Liver (tissue), 9 donors: ENCODE results near the gene CARMIL1. TPM values are rescaled to one million over a fixed set of nuclear protein-coding genes. Genes with fewer than 3 reads are reported as not detected.

Experiments
- DNase-seq: peaks from one replicate; pipeline ENCODE4 v3.0.0-alpha.2; 2017; ENCODE audit warnings: low spot score
- H3K27ac ChIP-seq, 2 donors: one replicate each; pipeline ENCODE4 v1.7.0; 2013; ENCODE audit warnings: inconsistent platforms in 2 of 2, low read length in 2 of 2, control low read depth in 1 of 2, low read depth in 1 of 2, mild to moderate bottlenecking in 1 of 2
- H3K27me3 ChIP-seq, 4 donors: one replicate each; pipeline versions ENCODE4 v1.6.1 to v1.7.0; 2013; ENCODE audit warnings: low read length in 3 of 4, inconsistent platforms in 1 of 4, mild to moderate bottlenecking in 1 of 4, moderate library complexity in 1 of 4; ENCODE audit not compliant: control insufficient read depth in 4 of 4, insufficient read depth in 4 of 4
- H3K36me3 ChIP-seq, 4 donors: one replicate each; pipeline versions ENCODE4 v1.6.1 to v1.7.0; 2013; ENCODE audit warnings: low read length in 3 of 4, mild to moderate bottlenecking in 3 of 4, low read depth in 1 of 4, moderate library complexity in 1 of 4; ENCODE audit not compliant: control insufficient read depth in 4 of 4, insufficient read depth in 3 of 4
- H3K4me1 ChIP-seq, 4 donors: one replicate each; pipeline versions ENCODE4 v1.6.1 to v1.7.0; 2013; ENCODE audit warnings: low read length in 3 of 4, mild to moderate bottlenecking in 3 of 4, moderate library complexity in 1 of 4; ENCODE audit not compliant: control insufficient read depth in 4 of 4, insufficient read depth in 4 of 4
- H3K4me3 ChIP-seq, 3 donors: one replicate each; pipeline versions ENCODE4 v1.6.1 to v1.7.0; 2013; ENCODE audit warnings: low read length in 3 of 3, control low read depth in 1 of 3, low read depth in 1 of 3, mild to moderate bottlenecking in 1 of 3
- H3K9ac ChIP-seq, 2 donors: one replicate each; pipeline ENCODE4 v1.7.0; 2013; ENCODE audit warnings: low read length in 2 of 2, mild to moderate bottlenecking in 2 of 2, moderate library complexity in 2 of 2, control low read depth in 1 of 2, low read depth in 1 of 2
- H3K9me3 ChIP-seq, 4 donors: one replicate each; pipeline versions ENCODE4 v1.6.1 to v1.7.0; 2013; ENCODE audit warnings: low read length in 3 of 4; ENCODE audit not compliant: control insufficient read depth in 4 of 4
- FOXA1 ChIP-seq: IDR thresholded peaks from 2 replicates; pipeline ENCODE4 v1.6.1; 2016; ENCODE audit warnings: antibody characterized with exemption
- FOXA2 ChIP-seq: IDR thresholded peaks from 2 replicates; pipeline ENCODE4 v1.6.1; 2016; ENCODE audit warnings: antibody characterized with exemption
- GABPA ChIP-seq, 2 donors: IDR thresholded peaks in 1 of 2; conservative IDR thresholded peaks in 1 of 2; 2 replicates each; pipeline ENCODE4 v1.6.1; 2016; ENCODE audit warnings: antibody characterized with exemption in 2 of 2, mild to moderate bottlenecking in 1 of 2, moderate library complexity in 1 of 2
- HNF4A ChIP-seq, 2 donors: conservative IDR thresholded peaks; 2 replicates each; pipeline ENCODE4 v1.6.1; 2016; ENCODE audit warnings: antibody characterized with exemption in 2 of 2, mild to moderate bottlenecking in 2 of 2
- HNF4G ChIP-seq: IDR thresholded peaks from 2 replicates; pipeline ENCODE4 v1.6.1; 2016; ENCODE audit warnings: antibody characterized with exemption
- JUND ChIP-seq, 2 donors: IDR thresholded peaks; 2 replicates each; pipeline ENCODE4 v1.6.1; 2016; ENCODE audit warnings: antibody characterized with exemption in 2 of 2
- NR2F2 ChIP-seq: IDR thresholded peaks from 2 replicates; pipeline ENCODE4 v1.6.1; 2016; ENCODE audit warnings: antibody characterized with exemption
- TAF1 ChIP-seq: conservative IDR thresholded peaks from 2 replicates; pipeline ENCODE4 v1.6.1; 2016; ENCODE audit warnings: antibody characterized with exemption, mild to moderate bottlenecking
- YY1 ChIP-seq: IDR thresholded peaks from 2 replicates; pipeline ENCODE4 v1.6.1; 2016; ENCODE audit warnings: antibody characterized with exemption, mild to moderate bottlenecking
- WGBS: extraction: QIAGEN DNeasy Blood & Tissue Kit; methylation state at CpG from one replicate; pipeline ENCODE4 v1.1.7; 2013; 5-methylcytosine and 5-hydroxymethylcytosine counted together
- polyA plus RNA-seq, 2 donors: library from polyadenylated mRNA; stranded (reverse) in 1 of 2; unstranded in 1 of 2; fragments of 200-250 nt in 1 of 2; fragments of >200 nt in 1 of 2; fragmentation: Nextera tagmentation in 1 of 2; extraction: Ambion mirVana in 1 of 2; gene quantifications; one replicate each; pipeline versions ENCODE4 v1.2.1 to v1.2.3, GENCODE V29; 2013 to 2015
- total RNA-seq, 2 donors: library from RNA; depleted of rRNA; stranded (reverse); fragments of >200 nt; gene quantifications; one replicate each; pipeline ENCODE4 v1.2.3, GENCODE V29; 2014
- TF ChIP-seq, protein P1 (sequence below): IDR thresholded peaks from 2 replicates; pipeline ENCODE4 v1.6.1; 2016; ENCODE audit warnings: antibody characterized with exemption
- TF ChIP-seq, protein P2 (sequence below): IDR thresholded peaks from 2 replicates; pipeline ENCODE4 v1.6.1; 2016; ENCODE audit warnings: antibody characterized with exemption, mild to moderate bottlenecking
- TF ChIP-seq, protein P3 (sequence below): fragments of 150-350 bp; IDR thresholded peaks from 2 replicates; pipeline ENCODE4 v1.5.1; 2017; ENCODE audit warnings: improper control_type of control experiment, low read depth, low read length; ENCODE audit not compliant: missing input control
- TF ChIP-seq, protein P4 (sequence below): IDR thresholded peaks from 2 replicates; pipeline ENCODE4 v1.6.1; 2016; ENCODE audit warnings: antibody characterized with exemption
- TF ChIP-seq, protein P5 (sequence below): IDR thresholded peaks from 2 replicates; pipeline ENCODE4 v1.6.1; 2016; ENCODE audit warnings: antibody characterized with exemption
- donor health status: healthy.
- donor health status: healthy.
- donor health status: healthy.
- donor health status: healthy.
- donor health status: healthy.

CARMIL1 gene
- total and polyA plus RNA-seq, 4 donors = 1.4 to 9.5 (median 3.5) TPM

DNA sequence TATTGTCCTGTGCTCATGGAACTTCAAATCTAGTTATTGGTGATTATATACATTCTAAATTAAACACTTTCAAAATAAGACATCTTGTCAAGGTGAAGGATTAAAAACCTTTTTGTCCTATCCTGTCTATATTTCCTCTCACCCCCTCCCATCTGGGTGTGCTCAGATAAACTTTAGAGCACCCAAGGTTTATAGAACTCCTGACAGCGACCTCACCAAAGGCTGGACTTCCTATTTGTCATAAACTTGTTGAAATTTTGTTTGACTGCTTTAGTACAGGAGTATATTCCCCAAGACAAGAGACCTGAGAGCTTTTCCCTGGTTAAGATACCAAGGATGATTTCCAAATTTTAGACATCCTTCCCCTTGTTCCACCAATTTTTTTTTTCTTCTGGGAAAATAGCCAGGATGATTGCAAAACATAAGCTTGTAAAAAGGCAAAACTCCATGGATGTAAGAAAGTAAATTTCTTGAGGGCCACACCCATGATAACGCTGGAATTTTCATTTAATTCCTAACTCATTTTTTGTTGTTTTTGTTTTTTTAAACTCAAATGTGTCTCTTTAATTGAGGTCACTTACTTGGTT is 33.0 kb downstream of the CARMIL1 start:
- Histone ChIP-seq H3K36me3 (no peaks in the 10 kb centered on the region), H3K27ac (no peak overlapping the region), H3K27me3 (no peaks in the 10 kb centered on the region), H3K9me3 (no peaks in the 10 kb centered on the region), H3K4me3 (no peak overlapping the region), H3K9ac (no peak overlapping the region), H3K4me1 (no peaks in the 10 kb centered on the region)
- DNase-seq = no peak
- TF ChIP-seq TAF1 = no peak
- TF ChIP-seq FOXA1 = no peak
- no peak for TF ChIP-seq HNF4G
- TF ChIP-seq, protein P1, sequence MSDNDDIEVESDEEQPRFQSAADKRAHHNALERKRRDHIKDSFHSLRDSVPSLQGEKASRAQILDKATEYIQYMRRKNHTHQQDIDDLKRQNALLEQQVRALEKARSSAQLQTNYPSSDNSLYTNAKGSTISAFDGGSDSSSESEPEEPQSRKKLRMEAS = no peak
- TF ChIP-seq, protein P2, sequence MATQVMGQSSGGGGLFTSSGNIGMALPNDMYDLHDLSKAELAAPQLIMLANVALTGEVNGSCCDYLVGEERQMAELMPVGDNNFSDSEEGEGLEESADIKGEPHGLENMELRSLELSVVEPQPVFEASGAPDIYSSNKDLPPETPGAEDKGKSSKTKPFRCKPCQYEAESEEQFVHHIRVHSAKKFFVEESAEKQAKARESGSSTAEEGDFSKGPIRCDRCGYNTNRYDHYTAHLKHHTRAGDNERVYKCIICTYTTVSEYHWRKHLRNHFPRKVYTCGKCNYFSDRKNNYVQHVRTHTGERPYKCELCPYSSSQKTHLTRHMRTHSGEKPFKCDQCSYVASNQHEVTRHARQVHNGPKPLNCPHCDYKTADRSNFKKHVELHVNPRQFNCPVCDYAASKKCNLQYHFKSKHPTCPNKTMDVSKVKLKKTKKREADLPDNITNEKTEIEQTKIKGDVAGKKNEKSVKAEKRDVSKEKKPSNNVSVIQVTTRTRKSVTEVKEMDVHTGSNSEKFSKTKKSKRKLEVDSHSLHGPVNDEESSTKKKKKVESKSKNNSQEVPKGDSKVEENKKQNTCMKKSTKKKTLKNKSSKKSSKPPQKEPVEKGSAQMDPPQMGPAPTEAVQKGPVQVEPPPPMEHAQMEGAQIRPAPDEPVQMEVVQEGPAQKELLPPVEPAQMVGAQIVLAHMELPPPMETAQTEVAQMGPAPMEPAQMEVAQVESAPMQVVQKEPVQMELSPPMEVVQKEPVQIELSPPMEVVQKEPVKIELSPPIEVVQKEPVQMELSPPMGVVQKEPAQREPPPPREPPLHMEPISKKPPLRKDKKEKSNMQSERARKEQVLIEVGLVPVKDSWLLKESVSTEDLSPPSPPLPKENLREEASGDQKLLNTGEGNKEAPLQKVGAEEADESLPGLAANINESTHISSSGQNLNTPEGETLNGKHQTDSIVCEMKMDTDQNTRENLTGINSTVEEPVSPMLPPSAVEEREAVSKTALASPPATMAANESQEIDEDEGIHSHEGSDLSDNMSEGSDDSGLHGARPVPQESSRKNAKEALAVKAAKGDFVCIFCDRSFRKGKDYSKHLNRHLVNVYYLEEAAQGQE = no peak
- TF ChIP-seq, protein P3, sequence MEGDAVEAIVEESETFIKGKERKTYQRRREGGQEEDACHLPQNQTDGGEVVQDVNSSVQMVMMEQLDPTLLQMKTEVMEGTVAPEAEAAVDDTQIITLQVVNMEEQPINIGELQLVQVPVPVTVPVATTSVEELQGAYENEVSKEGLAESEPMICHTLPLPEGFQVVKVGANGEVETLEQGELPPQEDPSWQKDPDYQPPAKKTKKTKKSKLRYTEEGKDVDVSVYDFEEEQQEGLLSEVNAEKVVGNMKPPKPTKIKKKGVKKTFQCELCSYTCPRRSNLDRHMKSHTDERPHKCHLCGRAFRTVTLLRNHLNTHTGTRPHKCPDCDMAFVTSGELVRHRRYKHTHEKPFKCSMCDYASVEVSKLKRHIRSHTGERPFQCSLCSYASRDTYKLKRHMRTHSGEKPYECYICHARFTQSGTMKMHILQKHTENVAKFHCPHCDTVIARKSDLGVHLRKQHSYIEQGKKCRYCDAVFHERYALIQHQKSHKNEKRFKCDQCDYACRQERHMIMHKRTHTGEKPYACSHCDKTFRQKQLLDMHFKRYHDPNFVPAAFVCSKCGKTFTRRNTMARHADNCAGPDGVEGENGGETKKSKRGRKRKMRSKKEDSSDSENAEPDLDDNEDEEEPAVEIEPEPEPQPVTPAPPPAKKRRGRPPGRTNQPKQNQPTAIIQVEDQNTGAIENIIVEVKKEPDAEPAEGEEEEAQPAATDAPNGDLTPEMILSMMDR = no peak
- TF ChIP-seq, protein P4, sequence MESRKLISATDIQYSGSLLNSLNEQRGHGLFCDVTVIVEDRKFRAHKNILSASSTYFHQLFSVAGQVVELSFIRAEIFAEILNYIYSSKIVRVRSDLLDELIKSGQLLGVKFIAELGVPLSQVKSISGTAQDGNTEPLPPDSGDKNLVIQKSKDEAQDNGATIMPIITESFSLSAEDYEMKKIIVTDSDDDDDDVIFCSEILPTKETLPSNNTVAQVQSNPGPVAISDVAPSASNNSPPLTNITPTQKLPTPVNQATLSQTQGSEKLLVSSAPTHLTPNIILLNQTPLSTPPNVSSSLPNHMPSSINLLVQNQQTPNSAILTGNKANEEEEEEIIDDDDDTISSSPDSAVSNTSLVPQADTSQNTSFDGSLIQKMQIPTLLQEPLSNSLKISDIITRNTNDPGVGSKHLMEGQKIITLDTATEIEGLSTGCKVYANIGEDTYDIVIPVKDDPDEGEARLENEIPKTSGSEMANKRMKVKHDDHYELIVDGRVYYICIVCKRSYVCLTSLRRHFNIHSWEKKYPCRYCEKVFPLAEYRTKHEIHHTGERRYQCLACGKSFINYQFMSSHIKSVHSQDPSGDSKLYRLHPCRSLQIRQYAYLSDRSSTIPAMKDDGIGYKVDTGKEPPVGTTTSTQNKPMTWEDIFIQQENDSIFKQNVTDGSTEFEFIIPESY = no peak
- no peak for TF ChIP-seq HNF4A (conservative IDR thresholded peaks at IDR 0.05)
- TF ChIP-seq JUND (IDR thresholded peaks at IDR 0.05) = no peak
- no peak for TF ChIP-seq FOXA2
- no peak for TF ChIP-seq NR2F2
- no peak for TF ChIP-seq YY1
- TF ChIP-seq GABPA (IDR thresholded peaks at IDR 0.05 in 1 of 2, conservative IDR thresholded peaks at IDR 0.05 in 1 of 2) = no peak
- 65% methylated on average over 2 of the region's 2 CpGs for WGBS

DNA sequence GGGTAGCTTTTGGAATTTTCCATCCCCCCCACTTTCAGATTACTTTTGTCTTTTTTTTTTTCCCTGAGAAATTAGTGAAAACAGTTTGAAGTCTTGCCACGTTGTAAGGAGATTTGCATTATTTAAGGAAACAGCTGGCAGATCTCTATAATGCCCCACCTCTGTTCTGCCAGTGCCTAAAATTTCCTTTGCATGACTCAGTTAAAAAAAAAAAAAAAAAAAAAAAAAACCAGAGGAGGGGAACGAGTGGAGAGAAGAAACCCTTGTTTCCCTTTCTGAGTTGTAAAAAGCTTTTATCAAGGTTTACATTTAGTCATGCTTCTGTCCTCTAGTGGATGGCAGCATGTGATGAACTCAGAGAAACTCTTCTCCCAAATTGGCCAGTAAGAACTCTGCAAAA is 33.5 kb downstream of the CARMIL1 start:
- H3K27ac ChIP-seq = no peak overlapping the region
- no peaks in the 10 kb centered on the region for H3K27me3 ChIP-seq
- TF ChIP-seq GABPA (IDR thresholded peaks at IDR 0.05 in 1 of 2, conservative IDR thresholded peaks at IDR 0.05 in 1 of 2) (no peak), YY1 (no peak)
- TF ChIP-seq, protein P2 = no peak
- TF ChIP-seq, protein P1 = no peak
- TF ChIP-seq, protein P5, sequence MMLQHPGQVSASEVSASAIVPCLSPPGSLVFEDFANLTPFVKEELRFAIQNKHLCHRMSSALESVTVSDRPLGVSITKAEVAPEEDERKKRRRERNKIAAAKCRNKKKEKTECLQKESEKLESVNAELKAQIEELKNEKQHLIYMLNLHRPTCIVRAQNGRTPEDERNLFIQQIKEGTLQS = no peak
- no peak overlapping the region for H3K9ac ChIP-seq
- H3K36me3 ChIP-seq = no peaks in the 10 kb centered on the region
- no peaks in the 10 kb centered on the region for H3K4me1 ChIP-seq
- WGBS = 60% methylated on average over 2 of the region's 2 CpGs
- H3K9me3 ChIP-seq = no peaks in the 10 kb centered on the region
- no peak overlapping the region for H3K4me3 ChIP-seq
- DNase-seq = no peak
